WTC11 (cell line): ENCODE data around the gene RNF11. TPM values are rescaled to one million over a fixed set of nuclear protein-coding genes. Genes with fewer than 3 reads are reported as not detected.

ENCODE experiments used
- ATAC-seq: fragments of 200-7000 bp; cut with Tn5 transposase; 2 replicates; pipeline ENCODE4 v1.10.0; 2021; ENCODE audit warnings: mild to moderate bottlenecking, moderate library complexity
- CTCF ChIA-PET: fragments of 300-600 bp; sonication (Branson Sonifier 250); formaldehyde crosslinking; loops from one replicate; lab custom pipeline; 2021; ENCODE audit warnings: antibody characterized with exemption; lab: Charles Lee
- POLR2A ChIA-PET: fragments of 350-600 bp; sonication (Branson Sonifier 250); formaldehyde crosslinking; loops from one replicate; lab custom pipeline; 2021; ENCODE audit warnings: antibody characterized with exemption; lab: Charles Lee
- DNase-seq: peaks from one replicate; pipeline ENCODE4 v3.0.0; 2021; ENCODE audit warnings: low spot score
- H3K27ac Mint-ChIP-seq: 2 replicates; pipeline ENCODE4 v1.8.0; 2021; ENCODE audit warnings: mixed read lengths
- H3K27me3 Mint-ChIP-seq: 2 replicates; pipeline ENCODE4 v1.8.0; 2021; ENCODE audit warnings: low read depth, mild to moderate bottlenecking, moderate library complexity, mixed read lengths
- H3K36me3 Mint-ChIP-seq: 2 replicates; pipeline ENCODE4 v1.8.0; 2021; ENCODE audit warnings: mixed read lengths
- H3K4me1 Mint-ChIP-seq: 2 replicates; pipeline ENCODE4 v1.8.0; 2022; ENCODE audit warnings: mixed read lengths
- H3K4me3 Mint-ChIP-seq: 2 replicates; pipeline ENCODE4 v1.8.0; 2021; ENCODE audit warnings: mild to moderate bottlenecking, moderate library complexity, mixed read lengths
- H3K9me3 Mint-ChIP-seq: 2 replicates; pipeline ENCODE4 v1.8.0; 2021; ENCODE audit warnings: mixed read lengths
- CBFB ChIP-seq: sonication (generic); formaldehyde crosslinking; IDR thresholded peaks from 2 replicates; pipeline ENCODE4 v1.8.1; 2022; ENCODE audit warnings: mild to moderate bottlenecking, low read depth, missing genetic modification reagents
- E2F1 ChIP-seq: sonication (generic); formaldehyde crosslinking; IDR thresholded peaks from 2 replicates; pipeline ENCODE4 v1.8.0; 2022; ENCODE audit warnings: mild to moderate bottlenecking, missing genetic modification reagents
- E2F4 ChIP-seq: sonication (generic); formaldehyde crosslinking; IDR thresholded peaks from 2 replicates; pipeline ENCODE4 v1.8.1; 2022; ENCODE audit warnings: low read depth, mild to moderate bottlenecking, moderate library complexity, missing genetic modification reagents, borderline replicate concordance
- E2F5 ChIP-seq: sonication (generic); formaldehyde crosslinking; IDR thresholded peaks from 2 replicates; pipeline ENCODE4 v1.8.1; 2022; ENCODE audit warnings: mild to moderate bottlenecking, moderate library complexity, missing genetic modification reagents
- ETV6 ChIP-seq: sonication (generic); formaldehyde crosslinking; IDR thresholded peaks from 2 replicates; pipeline ENCODE4 v1.8.1; 2022; ENCODE audit warnings: mild to moderate bottlenecking, missing genetic modification reagents
- FOXJ3 ChIP-seq: sonication (generic); formaldehyde crosslinking; IDR thresholded peaks from 2 replicates; pipeline ENCODE4 v1.9.0; 2021; ENCODE audit warnings: missing genetic modification reagents, mild to moderate bottlenecking, borderline replicate concordance
- HMGA2 ChIP-seq: fragments of 250-450 bp; sonication (Bioruptor Pico); IDR thresholded peaks from 2 replicates; pipeline ENCODE4 v1.4.0; 2021; ENCODE audit warnings: mild to moderate bottlenecking, moderate library complexity
- HMGXB4 ChIP-seq: sonication (generic); formaldehyde crosslinking; IDR thresholded peaks from 2 replicates; pipeline ENCODE4 v1.8.1; 2023; ENCODE audit warnings: mild to moderate bottlenecking, moderate library complexity, missing genetic modification reagents
- IRF2 ChIP-seq: sonication (generic); formaldehyde crosslinking; IDR thresholded peaks from 2 replicates; pipeline ENCODE4 v1.8.0; 2022; ENCODE audit warnings: low read depth, missing genetic modification reagents, borderline replicate concordance
- MAX ChIP-seq: sonication (generic); formaldehyde crosslinking; IDR thresholded peaks from 2 replicates; pipeline ENCODE4 v1.8.0; 2022; ENCODE audit warnings: mild to moderate bottlenecking, missing genetic modification reagents
- MLX ChIP-seq: sonication (generic); formaldehyde crosslinking; IDR thresholded peaks from 2 replicates; pipeline ENCODE4 v1.8.1; 2023; ENCODE audit warnings: mild to moderate bottlenecking, missing genetic modification reagents, moderate library complexity
- NFE2L1 ChIP-seq: sonication (generic); formaldehyde crosslinking; IDR thresholded peaks from 2 replicates; pipeline ENCODE4 v1.8.1; 2023; ENCODE audit warnings: missing genetic modification reagents
- SP1 ChIP-seq: sonication (generic); formaldehyde crosslinking; conservative IDR thresholded peaks from 2 replicates; pipeline ENCODE4 v1.8.1; 2022; ENCODE audit warnings: missing genetic modification reagents
- TCF7 ChIP-seq: sonication (generic); formaldehyde crosslinking; IDR thresholded peaks from 2 replicates; pipeline ENCODE4 v1.8.0; 2022; ENCODE audit warnings: mild to moderate bottlenecking, low read depth, missing genetic modification reagents, moderate library complexity
- TEAD4 ChIP-seq: sonication (generic); formaldehyde crosslinking; IDR thresholded peaks from 2 replicates; pipeline ENCODE4 v1.8.0; 2022; ENCODE audit warnings: mild to moderate bottlenecking, missing genetic modification reagents
- ZNF281 ChIP-seq: sonication (generic); formaldehyde crosslinking; IDR thresholded peaks from 2 replicates; pipeline ENCODE4 v1.8.0; 2023; ENCODE audit warnings: mild to moderate bottlenecking, missing genetic modification reagents
- ZNF416 ChIP-seq: fragments of 250-450 bp; sonication (Bioruptor Pico); IDR thresholded peaks from 2 replicates; pipeline ENCODE4 v1.9.0; 2021; ENCODE audit warnings: mild to moderate bottlenecking, inconsistent platforms
- ZNF423 ChIP-seq: fragments of 250-450 bp; sonication (Bioruptor Pico); IDR thresholded peaks from 2 replicates; pipeline ENCODE4 v2.1.2; 2022; ENCODE audit warnings: mild to moderate bottlenecking, moderate library complexity
- total RNA-seq: library from RNA; stranded (reverse); gene quantifications from 3 replicates; pipeline ENCODE4 v1.2.3, GENCODE V29; 2021

The RNF11 gene
- total RNA-seq, 1 experiment from 2014 or later, result 46.1 TPM

GRCh38 chr1:51294566-51295184, 58.6 kb downstream of the RNF11 start:
- peaks cover 13% of the 10 kb centered on the region for H3K27me3 Mint-ChIP-seq
- ChIA-PET POLR2A (no interaction called here), CTCF (interaction anchor here (1.0 to 3.4 kb wide), 5 partner anchors 7 to 128 kb away, joined by 3 to 46 read pairs (median 9); no protein-coding TSS in a partner anchor)
- H3K36me3 Mint-ChIP-seq, result 0 out of 2 replicates have a peak, but pooled peaks cover 2% of the 10 kb centered on the region
- TF ChIP-seq CBFB, result no peak
- H3K4me1 Mint-ChIP-seq, result peaks cover 13% of the 10 kb centered on the region
- peaks cover 9% of the 10 kb centered on the region; the same call in 1 of the 2 replicates for H3K9me3 Mint-ChIP-seq
- no peak overlapping the region for H3K27ac Mint-ChIP-seq
- ATAC-seq (no peak), DNase-seq (no peak)
- no peak overlapping the region for H3K4me3 Mint-ChIP-seq

- Mint-ChIP-seq H3K27me3 (peaks cover 13% of the 10 kb centered on the region), H3K4me1 (peaks cover 13% of the 10 kb centered on the region), H3K36me3 (0 out of 2 replicates have a peak, but pooled peaks cover 2% of the 10 kb centered on the region), H3K27ac (no peak overlapping the region), H3K9me3 (peaks cover 9% of the 10 kb centered on the region; the same call in 1 of the 2 replicates), H3K4me3 (no peak overlapping the region)
- no peak for DNase-seq
- TF ChIP-seq E2F4 (no peak), ZNF416 (CRISPR knock-in tag) (no peak)
- 0 out of 2 replicates have a peak, but pooled peaks have one; percentile 4 for ATAC-seq
- ChIA-PET CTCF (interaction anchor here (1.0 to 3.4 kb wide), 23 partner anchors 9 to 318 kb away, joined by 3 to 46 read pairs (median 6); partner anchors contain the start of genes EPS15 and RNF11), POLR2A (interaction anchor here (1.4 kb wide), 1 partner anchor 10 kb away, joined by 3 read pairs; no protein-coding TSS in a partner anchor)
These were observed 59.9 kb downstream of the RNF11 start for GRCh38 chr1:51295926-51296325.

- POLR2A ChIA-PET, result interaction anchor here (0.7 to 1.4 kb wide), 2 partner anchors 9 to 39 kb away, joined by 3 read pairs; no protein-coding TSS in a partner anchor
- Mint-ChIP-seq H3K9me3 (peaks cover 9% of the 10 kb centered on the region; the same call in 1 of the 2 replicates), H3K27me3 (peaks cover 13% of the 10 kb centered on the region), H3K27ac (no peak overlapping the region), H3K4me1 (peaks cover 13% of the 10 kb centered on the region), H3K36me3 (0 out of 2 replicates have a peak, but pooled peaks cover 2% of the 10 kb centered on the region), H3K4me3 (no peak overlapping the region)
- ATAC-seq (peak; percentile 89), DNase-seq (peak; percentile 95)
- CTCF ChIA-PET, result interaction anchor here (0.6 to 3.4 kb wide), 35 partner anchors 9 to 522 kb away, joined by 3 to 46 read pairs (median 6); partner anchors contain the start of genes EPS15 and RNF11
- TF ChIP-seq ZNF423 (CRISPR knock-in tag), result 0 out of 2 replicates have a peak, but pooled peaks have one; percentile 4
- no peak for TF ChIP-seq TCF7 (CRISPR knock-in tag)
- peak; percentile 58; the same call in 1 of the 2 replicates for TF ChIP-seq SP1 (CRISPR knock-in tag)
- TF ChIP-seq FOXJ3 (CRISPR knock-in tag), result no peak
- peak; percentile 46; the same call in 1 of the 2 replicates for TF ChIP-seq MAX (CRISPR knock-in tag)
- TF ChIP-seq IRF2 (CRISPR knock-in tag), result no peak
- no peak for TF ChIP-seq TEAD4
- no peak for TF ChIP-seq NFE2L1 (CRISPR knock-in tag)
- TF ChIP-seq HMGXB4, result no peak
- no peak for TF ChIP-seq HMGA2
- TF ChIP-seq E2F1 (CRISPR knock-in tag), result no peak
- TF ChIP-seq E2F5 (CRISPR knock-in tag), result peak; percentile 52; the same call in 1 of the 2 replicates
- TF ChIP-seq ETV6, result peak; percentile 23; the same call in 1 of the 2 replicates
- no peak for TF ChIP-seq ZNF281
- no peak for TF ChIP-seq MLX (CRISPR knock-in tag)
These were observed 60.6 kb downstream of the RNF11 start for GRCh38 chr1:51296383-51297357.
